ENCODE results near the gene NALCN. TPM values are rescaled to one million over a fixed set of nuclear protein-coding genes. Genes with fewer than 3 reads are reported as not detected.

The NALCN gene
- total and polyA plus RNA-seq, 4 donors, result 0.11 to 0.64 (median 0.37) TPM

- ATAC-seq (ENCODE audit: insufficient read depth, low FRiP score) (no peak), DNase-seq (no peak)
- no peaks in the 10 kb centered on the region for H3K4me1 ChIP-seq (ENCODE audit: control insufficient read depth in 5 of 5, insufficient read depth in 5 of 5, low read length in 5 of 5)
- WGBS, 2 donors, result 71 to 86% methylated on average over 3 of the region's 3 CpGs
- H3K4me3 ChIP-seq, result no peak overlapping the region
- H3K27ac ChIP-seq (ENCODE audit: low read depth in 1 of 2, low read length in 1 of 2), result no peak overlapping the region
- H3K9ac ChIP-seq (ENCODE audit: insufficient read depth in 1 of 2, low read length in 2 of 2), result no peak overlapping the region
- no peak for TF ChIP-seq CTCF (IDR thresholded peaks at IDR 0.05; ENCODE audit: control extremely low read depth, extremely low read depth)
- H3K9me3 ChIP-seq (ENCODE audit: control insufficient read depth in 4 of 4, insufficient read depth in 3 of 4, low read length in 3 of 4), result peaks cover 0 to 2% (median 0%) of the 10 kb centered on the region in 4 donors
- no peaks in the 10 kb centered on the region for H3K36me3 ChIP-seq (ENCODE audit: control insufficient read depth in 4 of 4, insufficient read depth in 4 of 4, low read length in 4 of 4)
- H3K27me3 ChIP-seq (ENCODE audit: control insufficient read depth in 3 of 3, insufficient read depth in 3 of 3, low read length in 2 of 3), result no peaks in the 10 kb centered on the region
These were observed 109.5 kb downstream of the NALCN start for GRCh38 chr13:101306773-101307172.

DNA sequence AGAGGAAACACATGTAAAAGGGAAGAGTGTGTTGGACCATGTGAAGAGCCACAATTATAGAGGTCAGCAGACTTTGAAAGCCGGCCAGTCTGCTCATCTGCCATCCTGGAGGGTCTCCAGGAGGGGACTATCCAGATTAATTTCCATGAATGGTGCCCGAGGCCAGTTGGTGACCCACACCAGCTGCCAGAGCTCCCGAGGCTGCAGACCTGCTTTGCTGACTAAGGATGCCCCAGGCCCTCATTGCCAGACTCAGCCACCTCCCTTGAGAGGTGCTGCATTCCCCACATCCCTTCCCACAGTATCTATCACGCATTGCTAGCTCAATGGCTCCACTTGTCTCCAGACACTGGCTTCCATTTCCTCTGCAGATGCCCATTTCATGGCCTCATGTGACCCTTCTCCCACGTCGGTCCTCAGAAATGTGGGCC lies 110.3 kb downstream of the NALCN start:
- DNase-seq, result no peak
- Histone ChIP-seq H3K9me3 (ENCODE audit: control insufficient read depth in 4 of 4, insufficient read depth in 3 of 4, low read length in 3 of 4) (peaks cover 0 to 2% (median 0%) of the 10 kb centered on the region in 4 donors), H3K4me3 (no peak overlapping the region), H3K36me3 (ENCODE audit: control insufficient read depth in 4 of 4, insufficient read depth in 4 of 4, low read length in 4 of 4) (no peaks in the 10 kb centered on the region), H3K9ac (ENCODE audit: insufficient read depth in 1 of 2, low read length in 2 of 2) (no peak overlapping the region), H3K27ac (ENCODE audit: low read depth in 1 of 2, low read length in 1 of 2) (no peak overlapping the region), H3K27me3 (ENCODE audit: control insufficient read depth in 3 of 3, insufficient read depth in 3 of 3, low read length in 2 of 3) (no peaks in the 10 kb centered on the region), H3K4me1 (ENCODE audit: control insufficient read depth in 5 of 5, insufficient read depth in 5 of 5, low read length in 5 of 5) (no peaks in the 10 kb centered on the region)
- WGBS, 2 donors, result 73 to 81% methylated on average over 6 of the region's 6 CpGs
- no peak for ATAC-seq (ENCODE audit: insufficient read depth, low FRiP score)
- no peak for TF ChIP-seq CTCF (IDR thresholded peaks at IDR 0.05; ENCODE audit: control extremely low read depth, extremely low read depth)

GRCh38 chr13:101303521-101303920 lies 112.8 kb downstream of the NALCN start:
- WGBS, 2 donors, result 61 to 72% methylated on average over 7 of the region's 7 CpGs
- H3K36me3 ChIP-seq (ENCODE audit: control insufficient read depth in 4 of 4, insufficient read depth in 4 of 4, low read length in 4 of 4), result no peaks in the 10 kb centered on the region
- no peak for TF ChIP-seq CTCF (IDR thresholded peaks at IDR 0.05; ENCODE audit: control extremely low read depth, extremely low read depth)
- no peaks in the 10 kb centered on the region for H3K27me3 ChIP-seq (ENCODE audit: control insufficient read depth in 3 of 3, insufficient read depth in 3 of 3, low read length in 2 of 3)
- no peak overlapping the region for H3K4me3 ChIP-seq
- H3K9me3 ChIP-seq (ENCODE audit: control insufficient read depth in 4 of 4, insufficient read depth in 3 of 4, low read length in 3 of 4), result peaks cover 0 to 2% (median 0%) of the 10 kb centered on the region in 4 donors
- ATAC-seq (ENCODE audit: insufficient read depth, low FRiP score) (no peak), DNase-seq (no peak)
- H3K27ac ChIP-seq (ENCODE audit: low read depth in 1 of 2, low read length in 1 of 2), result no peak overlapping the region
- no peak overlapping the region for H3K9ac ChIP-seq (ENCODE audit: insufficient read depth in 1 of 2, low read length in 2 of 2)
- no peaks in the 10 kb centered on the region for H3K4me1 ChIP-seq (ENCODE audit: control insufficient read depth in 5 of 5, insufficient read depth in 5 of 5, low read length in 5 of 5)

GRCh38 chr13:101301053-101301452 lies 115.3 kb downstream of the NALCN start:
- ATAC-seq (ENCODE audit: insufficient read depth, low FRiP score) (no peak), DNase-seq (no peak)
- H3K27ac ChIP-seq (ENCODE audit: low read depth in 1 of 2, low read length in 1 of 2), result no peak overlapping the region
- H3K9me3 ChIP-seq (ENCODE audit: control insufficient read depth in 4 of 4, insufficient read depth in 3 of 4, low read length in 3 of 4), result no peaks in the 10 kb centered on the region
- H3K4me1 ChIP-seq (ENCODE audit: control insufficient read depth in 5 of 5, insufficient read depth in 5 of 5, low read length in 5 of 5), result no peaks in the 10 kb centered on the region
- WGBS, 2 donors, result 89 to 95% methylated on average over 8 of the region's 8 CpGs
- no peaks in the 10 kb centered on the region for H3K27me3 ChIP-seq (ENCODE audit: control insufficient read depth in 3 of 3, insufficient read depth in 3 of 3, low read length in 2 of 3)
- H3K36me3 ChIP-seq (ENCODE audit: control insufficient read depth in 4 of 4, insufficient read depth in 4 of 4, low read length in 4 of 4), result no peaks in the 10 kb centered on the region
- no peak overlapping the region for H3K4me3 ChIP-seq
- no peak overlapping the region for H3K9ac ChIP-seq (ENCODE audit: insufficient read depth in 1 of 2, low read length in 2 of 2)
- TF ChIP-seq CTCF (IDR thresholded peaks at IDR 0.05; ENCODE audit: control extremely low read depth, extremely low read depth), result no peak

All from lung (tissue), 12 donors.